ENCODE measurements around the gene INHBC. TPM values are rescaled to one million over a fixed set of nuclear protein-coding genes. Genes with fewer than 3 reads are reported as not detected.
A peak's percentile ranks its signal among the peaks of the same experiment; 100 is the strongest.

INHBC gene
- total RNA-seq, 1 experiment from 2014 or later, result not detected

- ATAC-seq (no peak), DNase-seq (no peak)
- H3K9me3 ChIP-seq (ENCODE audit: low read length), result no peaks in the 10 kb centered on the region
- intact Hi-C loops (cut with micrococcal nuclease), result no loop called here
- TF ChIP-seq EZH2phosphoT487 (IDR thresholded peaks at IDR 0.05; ENCODE audit: borderline replicate concordance, low read length) (no peak), EZH2 (IDR thresholded peaks at IDR 0.05; ENCODE audit: low read length, unreplicated experiment) (no peak), CTCF (conservative IDR thresholded peaks at IDR 0.05; ENCODE audit: low read depth, low read length) (no peak)
- H2AFZ ChIP-seq (ENCODE audit: low read length), result no peak overlapping the region
- H3K27ac ChIP-seq (ENCODE audit: low read length), result no peak overlapping the region
- no peak overlapping the region for H3K4me3 ChIP-seq (ENCODE audit: low read length)
- no TSS peak for BruUV-seq (replicated peaks)
- no peaks in the 10 kb centered on the region for H3K9me2 ChIP-seq (replicated peaks; ENCODE audit: low read length)
- H3F3A ChIP-seq (ENCODE audit: low read length, unreplicated experiment), result no peaks in the 10 kb centered on the region
- H4K20me1 ChIP-seq (ENCODE audit: low read length), result no peaks in the 10 kb centered on the region
- H3K79me2 ChIP-seq (ENCODE audit: low read length), result no peaks in the 10 kb centered on the region
- no peaks in the 10 kb centered on the region for H3K36me3 ChIP-seq (ENCODE audit: low read depth, low read length)
- H3K4me1 ChIP-seq (ENCODE audit: insufficient read depth, low read length), result peaks cover 18% of the 10 kb centered on the region
- CTCF ChIA-PET, result no interaction called here
- no peak overlapping the region for H3K4me2 ChIP-seq (ENCODE audit: low read length)
- no peaks in the 10 kb centered on the region for H3K27me3 ChIP-seq (ENCODE audit: low read length)
- no peak overlapping the region for H3K9ac ChIP-seq (ENCODE audit: low read length)
- POLR2A ChIA-PET (ENCODE audit: unreplicated experiment), result no interaction called here
Measured at GRCh38 chr12:57450057-57450456, 15.5 kb downstream of the INHBC start.

- ChIA-PET CTCF (interaction anchor here (2.7 kb wide), 1 partner anchor 142 kb away, joined by 75 read pairs; no protein-coding TSS in a partner anchor), POLR2A (ENCODE audit: unreplicated experiment) (no interaction called here)
- Histone ChIP-seq H3K27ac (ENCODE audit: low read length) (no peak overlapping the region), H3K9me2 (replicated peaks; ENCODE audit: low read length) (no peaks in the 10 kb centered on the region), H3K27me3 (ENCODE audit: low read length) (no peaks in the 10 kb centered on the region), H2AFZ (ENCODE audit: low read length) (no peak overlapping the region), H3K9ac (ENCODE audit: low read length) (no peak overlapping the region), H3K36me3 (ENCODE audit: low read depth, low read length) (no peaks in the 10 kb centered on the region), H3F3A (ENCODE audit: low read length, unreplicated experiment) (no peaks in the 10 kb centered on the region), H3K4me2 (ENCODE audit: low read length) (no peak overlapping the region), H3K9me3 (ENCODE audit: low read length) (no peaks in the 10 kb centered on the region), H3K4me1 (ENCODE audit: insufficient read depth, low read length) (peaks cover 18% of the 10 kb centered on the region), H4K20me1 (ENCODE audit: low read length) (no peaks in the 10 kb centered on the region), H3K79me2 (ENCODE audit: low read length) (no peaks in the 10 kb centered on the region), H3K4me3 (ENCODE audit: low read length) (no peak overlapping the region)
- intact Hi-C loops (cut with micrococcal nuclease), result no loop called here
- ATAC-seq (no peak), DNase-seq (no peak)
- TF ChIP-seq CTCF (conservative IDR thresholded peaks at IDR 0.05; ENCODE audit: low read depth, low read length) (no peak), EZH2phosphoT487 (IDR thresholded peaks at IDR 0.05; ENCODE audit: borderline replicate concordance, low read length) (no peak), EZH2 (IDR thresholded peaks at IDR 0.05; ENCODE audit: low read length, unreplicated experiment) (no peak)
- no TSS peak for BruUV-seq (replicated peaks)
Measured at GRCh38 chr12:57451233-57451778, 16.7 kb downstream of the INHBC start.

GRCh38 chr12:57452181-57452936 lies 17.8 kb downstream of the INHBC start:
- Histone ChIP-seq H3K4me2 (ENCODE audit: low read length) (peak overlapping the region; percentile 55), H3K4me3 (ENCODE audit: low read length) (no peak overlapping the region), H3K27me3 (ENCODE audit: low read length) (no peaks in the 10 kb centered on the region), H3K9ac (ENCODE audit: low read length) (peak overlapping the region; percentile 53), H3F3A (ENCODE audit: low read length, unreplicated experiment) (no peaks in the 10 kb centered on the region), H3K9me3 (ENCODE audit: low read length) (no peaks in the 10 kb centered on the region), H3K36me3 (ENCODE audit: low read depth, low read length) (no peaks in the 10 kb centered on the region), H3K79me2 (ENCODE audit: low read length) (no peaks in the 10 kb centered on the region), H4K20me1 (ENCODE audit: low read length) (no peaks in the 10 kb centered on the region), H3K4me1 (ENCODE audit: insufficient read depth, low read length) (peaks cover 18% of the 10 kb centered on the region), H3K27ac (ENCODE audit: low read length) (peak overlapping the region; percentile 64), H2AFZ (ENCODE audit: low read length) (peak overlapping the region; percentile 37), H3K9me2 (replicated peaks; ENCODE audit: low read length) (no peaks in the 10 kb centered on the region)
- BruUV-seq (replicated peaks), result no TSS peak
- no peak for TF ChIP-seq EZH2phosphoT487 (IDR thresholded peaks at IDR 0.05; ENCODE audit: borderline replicate concordance, low read length)
- no peak for TF ChIP-seq EZH2 (IDR thresholded peaks at IDR 0.05; ENCODE audit: low read length, unreplicated experiment)
- no peak for TF ChIP-seq CTCF (conservative IDR thresholded peaks at IDR 0.05; ENCODE audit: low read depth, low read length)
- peak; percentile 64 for DNase-seq
- ATAC-seq, result peak; percentile 59
- intact Hi-C loops (cut with micrococcal nuclease), result no loop called here
- POLR2A ChIA-PET (ENCODE audit: unreplicated experiment), result interaction anchor here (0.6 kb wide), 1 partner anchor 23 kb away, joined by 3 read pairs; no protein-coding TSS in a partner anchor
- CTCF ChIA-PET, result interaction anchor here (0.6 to 2.7 kb wide), 9 partner anchors 34 to 239 kb away, joined by 3 to 75 read pairs (median 4); no protein-coding TSS in a partner anchor

All from PC-3 (cell line).